Measurements from ENCODE around the gene WASF2. TPM values are rescaled to one million over a fixed set of nuclear protein-coding genes. Genes with fewer than 3 reads are reported as not detected.

WASF2 gene
- total and polyA plus RNA-seq, 2 of the 8 experiments (the other 6 are each of a cell fraction or from before 2014, with no cell fraction given), result 32.1 to 86.6 TPM

DNA sequence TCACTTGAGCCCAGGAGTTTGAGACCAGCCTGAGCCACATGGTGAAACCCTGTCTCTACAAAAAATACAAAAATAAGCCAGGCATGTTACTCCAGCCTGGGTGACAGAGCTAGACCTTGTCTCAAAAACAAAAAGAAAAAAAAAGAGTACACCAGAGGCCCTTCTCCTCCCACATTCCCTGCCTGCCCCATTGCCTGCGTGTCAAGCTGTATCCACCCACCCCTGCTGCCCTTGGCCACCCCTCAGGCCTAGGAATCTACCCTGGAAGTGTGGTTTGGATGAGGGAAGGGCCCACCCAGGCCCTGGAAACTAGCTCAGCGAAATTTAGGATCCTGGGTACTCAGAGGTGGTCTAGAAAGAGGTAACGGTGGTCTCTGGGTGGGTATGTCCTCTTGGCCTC lies 25.7 kb upstream of the WASF2 start:
- Histone ChIP-seq H3K79me2 (ENCODE audit: control insufficient read depth in 1 of 2, insufficient read depth in 2 of 2, low read length in 2 of 2) (no peaks in the 10 kb centered on the region), H3K36me3 (ENCODE audit: control insufficient read depth in 2 of 4, insufficient read depth in 4 of 4, low read length in 3 of 4) (no peaks in the 10 kb centered on the region), H4K5ac (ENCODE audit: insufficient read length, low read depth, low read length) (no peak overlapping the region), H3K4ac (replicated peaks; ENCODE audit: insufficient read length, low read depth, low read length) (no peak overlapping the region), H4K8ac (ENCODE audit: extremely low read depth, insufficient read depth, low read length) (no peak overlapping the region), H3K9me3 (ENCODE audit: insufficient read depth in 2 of 2, low read depth in 1 of 2, low read length in 1 of 2) (no peaks in the 10 kb centered on the region), H3K14ac (ENCODE audit: insufficient read length) (no peak overlapping the region), H2BK120ac (replicated peaks; ENCODE audit: low read depth, low read length) (no peak overlapping the region), H4K91ac (replicated peaks; ENCODE audit: insufficient read length, low read length) (no peak overlapping the region), H3K4me3 (ENCODE audit: extremely low read depth in 1 of 4, insufficient read depth in 2 of 4, low read depth in 3 of 4, low read length in 4 of 4) (no peak overlapping the region), H3K23ac (ENCODE audit: insufficient read length) (no peak overlapping the region), H4K20me1 (replicated peaks in 1 of 2; ENCODE audit: control insufficient read depth in 1 of 2, insufficient read depth in 2 of 2, low read length in 2 of 2) (no peaks in the 10 kb centered on the region), H2BK15ac (ENCODE audit: low read length) (no peak overlapping the region), H3K79me1 (ENCODE audit: low read depth, low read length) (no peaks in the 10 kb centered on the region), H3K56ac (replicated peaks; ENCODE audit: insufficient read length, low read depth, low read length) (no peak overlapping the region), H2BK12ac (ENCODE audit: low read depth, low read length) (no peak overlapping the region), H2BK20ac (ENCODE audit: low read length) (no peak overlapping the region), H3K18ac (ENCODE audit: extremely low read depth, low read length) (no peak overlapping the region), H2BK5ac (ENCODE audit: low read depth, low read length) (no peak overlapping the region), H2AFZ (ENCODE audit: low read length) (no peak overlapping the region), H2AK5ac (ENCODE audit: low read depth, low read length) (no peak overlapping the region), H3K23me2 (ENCODE audit: low read depth, low read length) (no peaks in the 10 kb centered on the region), H3K9ac (replicated peaks in 1 of 4; ENCODE audit: extremely low read depth in 1 of 4, low read depth in 3 of 4, low read length in 3 of 4) (no peak overlapping the region), H3K27me3 (replicated peaks in 1 of 4; ENCODE audit: control insufficient read depth in 3 of 4, extremely low read depth in 1 of 4, insufficient read depth in 3 of 4, low read length in 3 of 4) (no peaks in the 10 kb centered on the region), H3K4me1 (replicated peaks in 1 of 4; ENCODE audit: control insufficient read depth in 3 of 4, insufficient read depth in 4 of 4, low read length in 3 of 4) (peaks cover 0 to 20% (median 11%) of the 10 kb centered on the region in 4 experiments; a peak in 6 of 7 replicates), H3K4me2 (ENCODE audit: insufficient read depth in 1 of 2, low read depth in 2 of 2, low read length in 2 of 2) (no peak overlapping the region), H3K27ac (ENCODE audit: low read depth, low read length) (no peak overlapping the region)
- CTCF ChIA-PET (ENCODE audit: partially characterized antibody), result interaction anchor here (0.7 to 3.4 kb wide), 16 partner anchors 8 to 154 kb away, joined by 3 to 18 read pairs (median 5); no protein-coding TSS in a partner anchor
- FAIRE-seq, result no peak
- DNase-seq (ENCODE audit: low read depth in 1 of 2, low spot score in 2 of 2), result no peak
- POLR2A ChIA-PET (ENCODE audit: partially characterized antibody), result interaction anchor here (0.7 to 2.8 kb wide), 5 partner anchors 10 to 99 kb away, joined by 3 to 7 read pairs (median 4); no protein-coding TSS in a partner anchor
- no peak for TF ChIP-seq POU5F1 (IDR thresholded peaks at IDR 0.05; ENCODE audit: low read depth, low read length)
- no peak for TF ChIP-seq TAF1 (IDR thresholded peaks at IDR 0.05; ENCODE audit: low read depth, low read length)
- TF ChIP-seq EGR1 (IDR thresholded peaks at IDR 0.05; ENCODE audit: borderline replicate concordance, low read depth, low read length), result no peak
- TF ChIP-seq, protein P1, sequence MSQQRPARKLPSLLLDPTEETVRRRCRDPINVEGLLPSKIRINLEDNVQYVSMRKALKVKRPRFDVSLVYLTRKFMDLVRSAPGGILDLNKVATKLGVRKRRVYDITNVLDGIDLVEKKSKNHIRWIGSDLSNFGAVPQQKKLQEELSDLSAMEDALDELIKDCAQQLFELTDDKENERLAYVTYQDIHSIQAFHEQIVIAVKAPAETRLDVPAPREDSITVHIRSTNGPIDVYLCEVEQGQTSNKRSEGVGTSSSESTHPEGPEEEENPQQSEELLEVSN (IDR thresholded peaks at IDR 0.05), result no peak
- no peak for TF ChIP-seq PHF8 (conservative IDR thresholded peaks at IDR 0.05; ENCODE audit: low read depth, low read length)
- TF ChIP-seq SP4 (IDR thresholded peaks at IDR 0.05; ENCODE audit: low read length), result no peak
- no peak for TF ChIP-seq CEBPB (IDR thresholded peaks at IDR 0.05; ENCODE audit: low read depth, low read length)
- no peak for TF ChIP-seq HDAC2 (IDR thresholded peaks at IDR 0.05; ENCODE audit: borderline replicate concordance in 1 of 2, low read depth in 2 of 2, low read length in 2 of 2)
- TF ChIP-seq SUZ12 (IDR thresholded peaks at IDR 0.05; ENCODE audit: low read length), result no peak
- TF ChIP-seq RAD21 (IDR thresholded peaks at IDR 0.05 in 1 of 2, conservative IDR thresholded peaks at IDR 0.05 in 1 of 2; ENCODE audit: low read depth in 2 of 2, low read length in 2 of 2), result no peak
- TF ChIP-seq ASH2L (IDR thresholded peaks at IDR 0.05; ENCODE audit: low read length), result no peak
- TF ChIP-seq, protein P2, sequence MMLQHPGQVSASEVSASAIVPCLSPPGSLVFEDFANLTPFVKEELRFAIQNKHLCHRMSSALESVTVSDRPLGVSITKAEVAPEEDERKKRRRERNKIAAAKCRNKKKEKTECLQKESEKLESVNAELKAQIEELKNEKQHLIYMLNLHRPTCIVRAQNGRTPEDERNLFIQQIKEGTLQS (IDR thresholded peaks at IDR 0.05; ENCODE audit: insufficient read depth, low read depth, low read length), result no peak
- WGBS, 2 experiments (ENCODE audit: extremely low coverage in 1 of 2, insufficient coverage in 1 of 2, insufficient read length in 1 of 2, insufficient replicate concordance in 2 of 2, low coverage in 1 of 2, low lambda C conversion rate in 2 of 2, missing lambda C conversion rate in 1 of 2), result 93% methylated on average over 3 of the region's 3 CpGs; no CpG with 5 or more reads in 1 of the 2 experiments

All from H1 (cell line).